Measurements from ENCODE around the gene PPP2R5D. TPM values are rescaled to one million over a fixed set of nuclear protein-coding genes. Genes with fewer than 3 reads are reported as not detected.
A peak's percentile ranks its signal among the peaks of the same experiment; 100 is the strongest.
"Not testable (repeated sequence)": the region's sequence is repeated elsewhere in the genome, so short reads cannot be mapped to it uniquely, and the experiment has no call there.

PPP2R5D gene
- total RNA-seq, 1 donor from 2014 or later: 52.1 TPM

DNA sequence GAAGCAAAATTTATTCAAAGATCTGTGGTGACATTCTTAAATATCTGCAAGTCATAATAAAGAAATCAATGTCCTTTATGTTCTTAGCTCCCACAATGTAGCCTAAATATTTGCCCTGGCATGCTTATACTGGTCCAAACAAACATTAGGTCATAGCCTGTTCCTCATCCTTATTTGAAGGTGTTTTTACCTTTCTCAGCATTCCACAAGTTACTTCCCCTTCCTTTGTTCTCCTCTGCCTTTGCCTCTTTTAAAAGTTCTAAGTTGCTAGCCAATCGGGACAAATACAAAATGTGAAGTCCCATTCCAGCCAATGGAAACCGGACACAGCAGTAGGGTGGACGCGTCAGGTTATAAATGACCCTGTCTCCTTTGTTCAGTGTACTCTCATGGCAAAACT lies 30.0 kb upstream of the PPP2R5D start:
- intact Hi-C loops (cut with micrococcal nuclease); H3K4me3 Mint-ChIP-seq; H3K27me3 Mint-ChIP-seq (ENCODE audit: insufficient read depth); DNase-seq (ENCODE audit: low spot score); H3K4me1 Mint-ChIP-seq (ENCODE audit: low read depth); H3K36me3 Mint-ChIP-seq (ENCODE audit: low read depth); H3K9me3 Mint-ChIP-seq; H3K27ac Mint-ChIP-seq: not testable (repeated sequence)

DNA sequence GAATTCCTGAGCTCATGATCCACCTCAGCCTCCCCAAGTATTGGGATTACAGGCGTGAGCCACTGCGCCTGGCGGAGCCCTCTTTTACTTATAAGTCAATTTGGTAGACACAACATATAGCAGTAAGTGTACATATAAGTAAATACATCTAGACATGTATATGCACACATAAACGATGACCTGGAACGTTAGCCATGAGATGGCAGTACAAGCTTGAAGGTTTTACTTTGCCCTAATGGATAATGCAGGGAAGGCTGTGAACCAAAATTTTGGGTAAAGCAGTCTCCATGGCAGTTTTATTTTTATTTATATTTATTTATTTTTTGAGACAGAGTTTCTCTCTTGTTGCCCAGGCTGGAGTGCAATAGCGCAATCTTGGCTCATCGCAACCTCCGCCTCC lies 26.2 kb upstream of the PPP2R5D start:
- Mint-ChIP-seq H3K36me3 (ENCODE audit: low read depth) (peaks cover 12% of the 10 kb centered on the region), H3K9me3 (no peaks in the 10 kb centered on the region), H3K4me1 (ENCODE audit: low read depth) (peaks cover 18% of the 10 kb centered on the region), H3K4me3 (no peak overlapping the region), H3K27me3 (ENCODE audit: insufficient read depth) (peaks cover 18% of the 10 kb centered on the region), H3K27ac (no peak overlapping the region)
- no peak for DNase-seq (ENCODE audit: low spot score)
- intact Hi-C loops (cut with micrococcal nuclease): no loop called here

DNA sequence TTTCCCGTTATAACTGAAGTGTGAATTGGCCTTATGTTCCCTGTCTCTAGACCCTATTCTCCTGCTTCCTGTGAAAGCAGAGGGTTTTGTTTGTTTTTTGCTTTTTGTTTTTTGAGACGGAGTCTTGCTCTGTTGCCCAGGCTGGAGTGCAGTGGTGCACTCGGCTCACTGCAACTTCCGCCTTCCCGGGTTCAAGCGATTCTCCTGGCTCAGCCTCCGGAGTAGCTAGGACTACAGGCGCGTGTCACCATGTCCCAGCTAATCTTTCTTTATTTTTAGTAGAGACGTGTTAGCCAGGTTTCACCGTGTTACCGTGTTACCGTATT lies 24.5 kb upstream of the PPP2R5D start:
- Mint-ChIP-seq H3K9me3 (no peaks in the 10 kb centered on the region), H3K4me3 (peak overlapping the region; percentile 47)
- intact Hi-C loops (cut with micrococcal nuclease): loop anchor here (1.0 to 5.0 kb wide), 2 partner anchors 19 to 58 kb away; partner anchors contain the start of gene PEX6

DNA sequence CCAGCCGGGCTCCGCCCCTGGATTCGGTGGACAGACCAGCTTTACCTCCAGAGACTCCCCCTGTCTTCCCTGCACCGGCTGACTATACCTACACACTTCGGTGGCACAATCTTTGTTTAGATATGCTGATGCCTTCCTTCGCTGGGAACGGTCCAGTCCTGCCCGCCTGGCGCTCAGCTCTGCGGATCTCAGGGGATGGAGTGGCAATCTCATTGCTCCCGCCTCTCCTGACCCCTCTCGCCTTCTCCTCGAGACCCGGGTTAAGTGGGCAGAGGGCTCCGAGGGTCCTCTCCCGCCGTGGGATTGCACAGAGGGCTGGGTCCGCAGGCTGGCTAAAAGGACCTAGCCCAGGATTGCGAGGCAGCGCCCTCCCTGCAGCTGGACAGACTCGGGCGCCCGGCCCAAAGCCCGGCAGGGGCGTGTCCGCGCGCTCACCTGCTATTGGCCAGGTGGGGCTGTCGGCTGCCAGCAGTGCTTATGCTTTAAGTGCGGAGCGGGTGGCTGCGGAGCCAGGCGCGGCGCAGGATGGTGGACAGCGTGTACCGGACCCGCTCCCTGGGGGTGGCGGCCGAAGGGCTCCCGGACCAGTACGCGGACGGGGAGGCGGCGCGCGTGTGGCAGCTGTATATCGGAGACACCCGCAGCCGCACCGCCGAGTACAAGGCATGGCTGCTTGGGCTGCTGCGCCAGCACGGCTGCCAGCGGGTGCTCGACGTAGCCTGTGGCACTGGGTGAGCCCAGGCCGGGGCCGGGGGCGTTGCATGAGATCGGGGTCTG lies 23.9 kb upstream of the PPP2R5D start, which contains the start of gene GNMT:
Gene GNMT, plus strand, starts transcription at position 512 of the 777 bp plus-strand sequence. Its CDS starts 14 bp downstream, at position 526.
- intact Hi-C loops (cut with micrococcal nuclease): loop anchor here (1.0 to 5.0 kb wide), 2 partner anchors 19 to 58 kb away; partner anchors contain the start of gene PEX6
- no peak within 1 kb of the TSS for H3K27ac Mint-ChIP-seq
- peak; percentile 11 for DNase-seq (ENCODE audit: low spot score)
- peaks cover 18% of the 10 kb centered on the region for H3K27me3 Mint-ChIP-seq (ENCODE audit: insufficient read depth)
- H3K4me3 Mint-ChIP-seq: peak within 1 kb of the TSS; percentile 49
- peaks cover 13% of the 10 kb centered on the region for H3K36me3 Mint-ChIP-seq (ENCODE audit: low read depth)
- no peaks in the 10 kb centered on the region for H3K9me3 Mint-ChIP-seq
- peaks cover 18% of the 10 kb centered on the region for H3K4me1 Mint-ChIP-seq (ENCODE audit: low read depth)

More for the DNA sequence above, 24.5 kb upstream of the PPP2R5D start:
- H3K27me3 Mint-ChIP-seq (ENCODE audit: insufficient read depth): peaks cover 18% of the 10 kb centered on the region
- H3K27ac Mint-ChIP-seq: no peak overlapping the region
- peaks cover 18% of the 10 kb centered on the region for H3K4me1 Mint-ChIP-seq (ENCODE audit: low read depth)
- peaks cover 13% of the 10 kb centered on the region for H3K36me3 Mint-ChIP-seq (ENCODE audit: low read depth)
- DNase-seq (ENCODE audit: low spot score): no peak

DNA sequence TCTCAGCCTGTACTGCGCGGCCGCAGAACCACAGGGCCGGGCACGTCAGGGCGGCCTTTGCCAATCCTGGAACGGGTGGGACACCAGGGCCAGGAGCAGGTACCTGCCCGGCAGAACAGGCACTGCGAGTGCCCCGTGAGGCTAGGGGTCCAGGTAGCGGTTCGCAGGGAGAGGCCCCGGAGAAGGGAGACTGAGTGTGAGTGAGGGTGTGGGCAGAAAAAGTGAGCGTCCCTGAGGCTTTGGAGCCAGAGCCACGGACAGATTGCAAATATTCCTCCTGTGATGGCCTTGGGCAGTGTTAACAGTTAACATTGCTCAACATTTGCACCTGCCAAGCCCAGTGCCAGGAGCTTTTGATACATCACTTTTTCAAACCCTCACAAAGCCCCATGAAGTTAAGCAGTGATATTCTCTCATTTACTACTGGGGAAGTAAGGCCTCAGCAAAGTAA lies 23.3 kb upstream of the PPP2R5D start:
- H3K4me3 Mint-ChIP-seq: no peak overlapping the region
- H3K27me3 Mint-ChIP-seq (ENCODE audit: insufficient read depth): peaks cover 18% of the 10 kb centered on the region
- H3K4me1 Mint-ChIP-seq (ENCODE audit: low read depth): peaks cover 18% of the 10 kb centered on the region
- DNase-seq (ENCODE audit: low spot score): no peak
- peaks cover 13% of the 10 kb centered on the region for H3K36me3 Mint-ChIP-seq (ENCODE audit: low read depth)
- no peak overlapping the region for H3K27ac Mint-ChIP-seq
- no peaks in the 10 kb centered on the region for H3K9me3 Mint-ChIP-seq
- intact Hi-C loops (cut with micrococcal nuclease): loop anchor here (5.0 kb wide), 1 partner anchor 59 kb away; no protein-coding TSS in a partner anchor

DNA sequence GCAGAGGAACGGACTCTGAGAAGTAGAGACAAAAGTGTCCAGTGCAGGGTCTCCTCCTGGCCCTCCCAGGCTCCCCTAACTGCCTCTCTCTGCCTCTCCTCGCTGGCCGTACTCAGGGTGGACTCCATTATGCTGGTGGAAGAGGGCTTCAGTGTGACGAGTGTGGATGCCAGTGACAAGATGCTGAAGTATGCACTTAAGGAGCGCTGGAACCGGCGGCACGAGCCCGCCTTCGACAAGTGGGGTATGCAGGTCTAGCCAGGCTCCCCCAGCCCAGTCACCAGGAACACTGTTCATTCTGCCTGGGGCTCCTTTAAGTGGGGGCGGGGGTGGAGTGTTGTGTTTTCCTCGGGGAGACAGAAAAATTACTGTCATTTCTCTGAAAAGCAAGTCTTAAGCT lies 22.3 kb upstream of the PPP2R5D start:
- DNase-seq (ENCODE audit: low spot score): no peak
- H3K4me3 Mint-ChIP-seq: no peak overlapping the region
- H3K4me1 Mint-ChIP-seq (ENCODE audit: low read depth): peaks cover 18% of the 10 kb centered on the region
- peaks cover 13% of the 10 kb centered on the region for H3K36me3 Mint-ChIP-seq (ENCODE audit: low read depth)
- no peaks in the 10 kb centered on the region for H3K9me3 Mint-ChIP-seq
- intact Hi-C loops (cut with micrococcal nuclease): loop anchor here (5.0 kb wide), 1 partner anchor 60 kb away; no protein-coding TSS in a partner anchor
- H3K27me3 Mint-ChIP-seq (ENCODE audit: insufficient read depth): peaks cover 18% of the 10 kb centered on the region
- no peak overlapping the region for H3K27ac Mint-ChIP-seq

DNA sequence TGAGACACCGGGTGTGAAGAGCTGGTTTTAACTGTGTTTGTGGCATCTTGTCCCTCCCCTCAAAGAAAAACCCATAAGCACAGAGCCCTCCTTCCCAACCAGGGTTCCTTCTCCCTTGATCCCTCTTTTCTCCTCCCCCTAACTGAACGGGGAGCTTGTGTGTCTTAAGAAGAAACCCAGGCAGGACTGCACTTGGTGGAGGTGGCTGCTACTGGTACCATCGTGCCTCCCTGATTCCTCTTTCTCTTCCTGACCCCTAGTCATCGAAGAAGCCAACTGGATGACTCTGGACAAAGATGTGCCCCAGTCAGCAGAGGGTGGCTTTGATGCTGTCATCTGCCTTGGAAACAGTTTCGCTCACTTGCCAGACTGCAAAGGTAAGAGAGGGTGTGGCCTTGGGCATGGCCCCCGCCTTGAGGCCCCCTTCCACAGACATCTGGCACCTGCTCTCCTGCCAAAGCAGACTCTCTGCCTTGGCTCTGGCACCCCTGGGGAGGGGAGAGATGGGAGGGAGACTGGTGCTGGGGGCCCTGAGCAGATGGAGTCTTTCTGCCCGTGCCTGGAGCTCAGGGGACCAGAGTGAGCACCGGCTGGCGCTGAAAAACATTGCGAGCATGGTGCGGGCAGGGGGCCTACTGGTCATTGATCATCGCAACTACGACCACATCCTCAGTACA lies 21.7 kb upstream of the PPP2R5D start:
- DNase-seq (ENCODE audit: low spot score): no peak
- intact Hi-C loops (cut with micrococcal nuclease): loop anchor here (5.0 kb wide), 1 partner anchor 60 kb away; no protein-coding TSS in a partner anchor
- H3K4me3 Mint-ChIP-seq: no peak overlapping the region

DNA sequence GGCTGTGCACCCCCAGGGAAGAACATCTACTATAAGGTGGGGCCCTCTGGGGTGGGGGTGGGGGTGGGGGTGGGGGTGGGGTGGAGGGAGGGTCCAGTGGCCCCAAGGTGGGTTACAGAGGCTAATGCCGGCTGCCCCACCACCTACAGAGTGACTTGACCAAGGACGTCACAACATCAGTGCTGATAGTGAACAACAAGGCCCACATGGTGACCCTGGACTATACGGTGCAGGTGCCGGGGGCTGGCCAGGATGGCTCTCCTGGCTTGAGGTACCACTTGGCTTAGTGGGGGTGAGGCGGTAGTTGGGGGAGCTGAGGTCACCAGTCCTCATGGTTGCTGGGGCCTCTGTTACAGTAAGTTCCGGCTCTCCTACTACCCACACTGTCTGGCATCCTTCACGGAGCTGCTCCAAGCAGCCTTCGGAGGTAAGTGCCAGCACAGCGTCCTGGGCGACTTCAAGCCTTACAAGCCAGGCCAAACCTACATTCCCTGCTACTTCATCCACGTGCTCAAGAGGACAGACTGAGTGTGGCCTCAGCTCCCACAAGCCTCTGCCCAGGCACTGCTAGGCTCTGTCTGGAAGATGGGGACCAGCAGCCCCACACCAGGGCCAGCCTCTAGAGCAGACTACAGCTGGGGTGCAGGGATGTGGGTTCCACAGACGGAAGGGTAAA lies 21.1 kb upstream of the PPP2R5D start:
- Mint-ChIP-seq H3K9me3 (no peaks in the 10 kb centered on the region), H3K27me3 (ENCODE audit: insufficient read depth) (peaks cover 18% of the 10 kb centered on the region), H3K4me3 (no peak overlapping the region), H3K27ac (no peak overlapping the region), H3K4me1 (ENCODE audit: low read depth) (peaks cover 18% of the 10 kb centered on the region), H3K36me3 (ENCODE audit: low read depth) (peaks cover 18% of the 10 kb centered on the region)
- intact Hi-C loops (cut with micrococcal nuclease): loop anchor here (5.0 kb wide), 1 partner anchor 61 kb away; no protein-coding TSS in a partner anchor
- no peak for DNase-seq (ENCODE audit: low spot score)

More for the DNA sequence above, 21.7 kb upstream of the PPP2R5D start:
- Mint-ChIP-seq H3K27ac (no peak overlapping the region), H3K9me3 (no peaks in the 10 kb centered on the region), H3K27me3 (ENCODE audit: insufficient read depth) (peaks cover 18% of the 10 kb centered on the region), H3K4me1 (ENCODE audit: low read depth) (peaks cover 18% of the 10 kb centered on the region), H3K36me3 (ENCODE audit: low read depth) (peaks cover 15% of the 10 kb centered on the region)

DNA sequence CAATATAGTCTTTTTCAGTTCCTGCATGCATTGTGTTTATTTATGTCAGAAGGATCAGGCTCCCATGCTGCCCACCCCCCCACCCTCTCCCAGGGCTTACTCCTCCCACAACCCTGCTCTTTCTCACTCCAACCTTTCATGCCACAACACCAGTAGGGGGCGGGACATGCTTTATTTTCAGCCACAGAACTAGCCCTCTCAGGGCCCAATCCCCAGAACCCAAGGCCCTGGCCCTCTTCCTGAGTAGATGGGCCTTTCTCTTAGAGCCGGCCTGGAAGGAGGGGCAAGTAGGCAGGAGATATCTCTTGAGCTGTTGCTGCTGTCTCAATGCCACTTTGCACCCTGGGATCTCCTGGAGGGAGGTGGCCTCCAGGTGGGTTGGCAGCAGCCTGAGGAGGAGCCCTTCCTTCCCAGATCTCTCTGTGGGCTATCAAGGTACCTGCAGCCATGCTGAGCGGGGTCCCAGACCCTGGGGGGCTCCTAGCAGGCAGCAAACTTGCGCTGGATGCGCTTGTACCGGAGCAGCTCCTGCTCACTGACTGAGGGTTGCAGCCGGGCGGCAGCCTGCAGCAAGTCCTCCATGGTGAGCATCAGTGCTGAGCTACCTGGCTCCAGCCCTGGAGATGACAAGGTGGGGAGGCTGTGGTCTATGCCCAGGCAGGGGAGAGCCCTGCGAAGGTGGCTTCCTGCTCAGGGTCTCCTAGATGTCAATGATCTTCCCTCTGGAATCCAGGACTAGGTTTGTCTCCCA lies 20.3 kb upstream of the PPP2R5D start:
- Mint-ChIP-seq H3K27me3 (ENCODE audit: insufficient read depth) (peaks cover 18% of the 10 kb centered on the region), H3K4me1 (ENCODE audit: low read depth) (peaks cover 18% of the 10 kb centered on the region), H3K27ac (no peak overlapping the region), H3K36me3 (ENCODE audit: low read depth) (peaks cover 21% of the 10 kb centered on the region), H3K4me3 (no peak overlapping the region), H3K9me3 (no peaks in the 10 kb centered on the region)
- no peak for DNase-seq (ENCODE audit: low spot score)
- intact Hi-C loops (cut with micrococcal nuclease): loop anchor here (5.0 kb wide), 1 partner anchor 62 kb away; no protein-coding TSS in a partner anchor

DNA sequence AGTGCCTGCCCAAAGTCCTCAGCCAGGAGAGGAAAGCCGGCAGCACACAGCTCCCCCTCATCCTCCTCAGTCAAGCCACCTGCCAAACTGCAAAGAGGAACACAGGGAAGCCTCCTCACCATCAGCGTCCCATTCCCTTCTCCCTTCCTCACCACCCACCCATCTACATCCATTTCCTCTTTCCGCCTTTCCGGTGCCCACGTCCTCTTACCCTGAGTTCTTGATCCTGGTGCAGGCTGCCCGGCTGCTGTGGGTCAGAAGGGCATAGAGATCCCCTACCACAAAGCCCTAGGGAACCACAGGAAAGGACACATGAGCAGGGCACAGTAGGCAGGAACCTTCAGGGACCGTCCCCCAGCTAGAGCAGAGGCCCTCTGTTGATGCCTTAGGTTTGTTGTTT lies 17.8 kb upstream of the PPP2R5D start:
- Mint-ChIP-seq H3K4me1 (ENCODE audit: low read depth) (peaks cover 11% of the 10 kb centered on the region), H3K4me3 (no peak overlapping the region), H3K27ac (no peak overlapping the region), H3K36me3 (ENCODE audit: low read depth) (peaks cover 24% of the 10 kb centered on the region), H3K9me3 (no peaks in the 10 kb centered on the region), H3K27me3 (ENCODE audit: insufficient read depth) (no peaks in the 10 kb centered on the region)
- intact Hi-C loops (cut with micrococcal nuclease): no loop called here
- DNase-seq (ENCODE audit: low spot score): no peak

DNA sequence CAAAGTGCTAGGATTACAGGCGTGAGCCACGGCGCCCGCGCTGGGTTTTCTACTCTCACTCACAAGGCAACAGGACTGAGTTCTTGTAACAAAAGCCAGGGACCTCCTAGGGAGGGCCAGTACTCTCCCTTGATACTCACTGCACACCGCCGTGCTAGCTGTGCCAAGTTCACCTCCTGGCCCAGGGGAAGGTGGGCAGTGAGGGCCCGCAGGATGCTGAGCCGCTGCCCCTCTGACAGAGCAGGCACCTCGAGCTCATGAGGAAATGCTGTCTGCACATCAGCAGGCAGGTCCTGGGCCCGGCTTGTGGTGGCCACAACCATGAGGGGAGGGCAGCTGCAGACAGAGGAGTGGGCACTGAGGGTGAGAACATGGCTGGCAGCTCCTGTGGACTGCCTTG lies 17.1 kb upstream of the PPP2R5D start:
- intact Hi-C loops (cut with micrococcal nuclease): no loop called here
- no peaks in the 10 kb centered on the region for H3K9me3 Mint-ChIP-seq
- H3K4me3 Mint-ChIP-seq: no peak overlapping the region
- peaks cover 11% of the 10 kb centered on the region for H3K4me1 Mint-ChIP-seq (ENCODE audit: low read depth)
- H3K36me3 Mint-ChIP-seq (ENCODE audit: low read depth): peaks cover 20% of the 10 kb centered on the region
- H3K27me3 Mint-ChIP-seq (ENCODE audit: insufficient read depth): no peaks in the 10 kb centered on the region
- no peak for DNase-seq (ENCODE audit: low spot score)
- peak overlapping the region; percentile 23 for H3K27ac Mint-ChIP-seq

DNA sequence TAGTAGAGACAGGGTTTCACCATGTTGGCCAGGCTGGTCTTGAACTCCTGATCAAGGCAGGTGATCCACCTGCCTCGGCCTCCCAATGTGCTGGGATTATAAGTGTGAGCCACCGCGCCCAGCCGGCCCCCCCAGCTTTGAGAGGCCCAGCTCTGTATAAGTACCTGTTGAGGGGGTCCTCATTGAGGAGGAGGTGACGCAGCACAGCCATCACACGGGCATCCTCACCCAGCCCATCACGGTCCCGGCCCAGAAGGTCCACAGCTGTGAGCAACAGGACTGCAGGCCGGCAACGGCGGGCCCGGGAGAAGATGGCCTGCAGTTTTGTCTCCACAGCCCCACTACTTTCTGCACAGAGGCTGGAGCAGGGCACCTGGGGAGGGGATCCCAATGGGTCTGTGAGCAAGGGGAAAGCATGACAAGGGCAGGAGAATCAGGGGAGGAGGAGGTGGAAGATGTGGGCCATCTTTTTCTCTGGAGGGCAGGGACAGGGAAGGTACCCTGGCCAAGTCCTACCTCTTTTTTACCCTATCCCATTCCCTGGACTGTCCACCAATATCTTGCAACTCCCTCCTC lies 16.2 kb upstream of the PPP2R5D start:
- peaks cover 15% of the 10 kb centered on the region for H3K36me3 Mint-ChIP-seq (ENCODE audit: low read depth)
- H3K4me3 Mint-ChIP-seq: no peak overlapping the region
- H3K4me1 Mint-ChIP-seq (ENCODE audit: low read depth): peaks cover 6% of the 10 kb centered on the region
- intact Hi-C loops (cut with micrococcal nuclease): no loop called here
- H3K27me3 Mint-ChIP-seq (ENCODE audit: insufficient read depth): no peaks in the 10 kb centered on the region
- no peak for DNase-seq (ENCODE audit: low spot score)
- no peaks in the 10 kb centered on the region for H3K9me3 Mint-ChIP-seq
- no peak overlapping the region for H3K27ac Mint-ChIP-seq
